Measurements from ENCODE around the gene ELP5. TPM values are rescaled to one million over a fixed set of nuclear protein-coding genes. Genes with fewer than 3 reads are reported as not detected.
"Not testable (repeated sequence)": the region's sequence is repeated elsewhere in the genome, so short reads cannot be mapped to it uniquely, and the experiment has no call there.

ELP5 gene
- total and polyA plus RNA-seq, 11 donors: 28.0 to 87.2 (median 50.4) TPM

- H3K27ac ChIP-seq: peak overlapping the region; percentile 91 to 99 (median 97)
- ATAC-seq: peak; percentile 45 to 62 (median 57)
- no peaks in the 10 kb centered on the region for H3K27me3 ChIP-seq
- 0 to 2% (median 1%) methylated on average over 41 to 49 of the region's 49 CpGs for WGBS, 4 donors
- peaks cover 5 to 32% (median 27%) of the 10 kb centered on the region in 12 donors for H3K4me1 ChIP-seq
- H3K36me3 ChIP-seq: peaks cover 0 to 52% (median 46%) of the 10 kb centered on the region in 9 donors
- H3K4me3 ChIP-seq: peak overlapping the region; percentile 53 to 95 (median 84)
- intact Hi-C loops (cut with DNase I): loop anchor here in 3 of 10 donors (1.0 to 10.0 kb wide), 3 partner anchors 241 to 602 kb away; partner anchors contain the start of genes CD68 (in 1 of the 3) and POLR2A (in 1 of the 3)
- TF ChIP-seq POLR2A (IDR thresholded peaks at IDR 0.05): peak in 1 of 2 donors; percentile 67
- TF ChIP-seq CTCF (IDR thresholded peaks at IDR 0.05): peak in 3 of 12 donors; percentile 23 to 29 (median 28)
- DNase-seq: peak; percentile 97 to 98 (median 97)
- H3K9me3 ChIP-seq: no peaks in the 10 kb centered on the region
These were observed 9.1 kb upstream of the ELP5 start for GRCh38 chr17:7242717-7243452.

GRCh38 chr17:7243453-7243729 is 8.6 kb upstream of the ELP5 start:
- H3K27me3 ChIP-seq: no peaks in the 10 kb centered on the region
- peak overlapping the region; percentile 53 to 95 (median 84) for H3K4me3 ChIP-seq
- peaks cover 5 to 37% (median 28%) of the 10 kb centered on the region in 12 donors for H3K4me1 ChIP-seq
- peaks cover 0 to 52% (median 46%) of the 10 kb centered on the region in 9 donors for H3K36me3 ChIP-seq
- H3K9me3 ChIP-seq: no peaks in the 10 kb centered on the region
- ATAC-seq (no peak), DNase-seq (no peak)
- 17 to 38% (median 28%) methylated on average over 2 of the region's 2 CpGs for WGBS, 4 donors
- H3K27ac ChIP-seq: peak overlapping the region; percentile 91 to 99 (median 97)
- intact Hi-C loops (cut with DNase I): loop anchor here in 2 of 10 donors (10.0 kb wide), 2 partner anchors 331 to 601 kb away; partner anchors contain the start of gene CD68 (in 1 of the 2)
- TF ChIP-seq CTCF (IDR thresholded peaks at IDR 0.05): no peak
- no peak for TF ChIP-seq POLR2A (IDR thresholded peaks at IDR 0.05)

GRCh38 chr17:7243838-7244237 is 8.2 kb upstream of the ELP5 start:
- Histone ChIP-seq H3K27ac (peak overlapping the region in 10 of 12 donors; percentile 91 to 99 (median 97)), H3K4me3 (peak overlapping the region in 3 of 12 donors; percentile 79 to 92 (median 83))
- intact Hi-C loops (cut with DNase I): loop anchor here in 2 of 10 donors (10.0 kb wide), 2 partner anchors 331 to 601 kb away; partner anchors contain the start of gene CD68 (in 1 of the 2)

GRCh38 chr17:7246779-7247178 is 5.2 kb upstream of the ELP5 start:
- WGBS, 4 donors: 88 to 93% (median 91%) methylated on average over 5 of the region's 5 CpGs
- Histone ChIP-seq H3K4me3 (no peak overlapping the region), H3K4me1 (peaks cover 8 to 43% (median 32%) of the 10 kb centered on the region in 12 donors), H3K27ac (no peak overlapping the region), H3K36me3 (peaks cover 0 to 36% (median 32%) of the 10 kb centered on the region in 9 donors), H3K27me3 (no peaks in the 10 kb centered on the region), H3K9me3 (no peaks in the 10 kb centered on the region)
- DNase-seq (peak in 1 of 5 donors; percentile 23), ATAC-seq (no peak)
- intact Hi-C loops (cut with DNase I): loop anchor here in 2 of 10 donors (5.0 to 10.0 kb wide), 3 partner anchors 34 to 598 kb away; partner anchors contain the start of gene CD68 (in 1 of the 2)
- TF ChIP-seq POLR2A (IDR thresholded peaks at IDR 0.05) (no peak), CTCF (IDR thresholded peaks at IDR 0.05) (no peak)

More at GRCh38 chr17:7243838-7244237, 8.2 kb upstream of the ELP5 start:
- peaks cover 0 to 52% (median 46%) of the 10 kb centered on the region in 9 donors for H3K36me3 ChIP-seq
- WGBS, 4 donors: 70 to 82% (median 77%) methylated on average over 10 of the region's 10 CpGs
- H3K27me3 ChIP-seq, H3K9me3 ChIP-seq, ATAC-seq: not testable (repeated sequence)
- DNase-seq: peak in 1 of 5 donors; percentile 22
- H3K4me1 ChIP-seq: peaks cover 5 to 41% (median 32%) of the 10 kb centered on the region in 12 donors
